IMR-90 (cell line): ENCODE measurements around the gene SPINK14. TPM values are rescaled to one million over a fixed set of nuclear protein-coding genes. Genes with fewer than 3 reads are reported as not detected.

Source experiments
- ATAC-seq: fragments of 200-7000 bp; cut with Tn5 transposase; 2 replicates; pipeline ENCODE4 v1.9.1; 2020; ENCODE audit warnings: low read depth, mild to moderate bottlenecking, moderate library complexity
- BruUV-seq: library from RNA; stranded (reverse); fragments of 400-500 nt; replicated peaks from 2 replicates; lab custom pipeline; 2021; lab: Mats Ljungman, UMichigan
- CTCF ChIA-PET: fragments of 300-600 bp; formaldehyde crosslinking; extraction: SDS; loops from one replicate; lab custom pipeline; 2021; ENCODE audit warnings: antibody characterized with exemption; lab: Yijun Ruan, JAX
- POLR2A ChIA-PET: fragments of 300-600 bp; sonication (Branson Sonifier 250); formaldehyde crosslinking; loops from one replicate; lab custom pipeline; 2022; ENCODE audit warnings: antibody characterized with exemption; ENCODE audit not compliant: unreplicated experiment; lab: Charles Lee
- DNase-seq: peaks from one replicate; pipeline ENCODE4 v3.0.0; 2013
- H2AFZ ChIP-seq: replicated peaks from 2 replicates; pipeline ENCODE3; 2013; ENCODE audit warnings: low read length, mild to moderate bottlenecking; ENCODE audit not compliant: poor library complexity
- H2AK5ac ChIP-seq: 2 replicates; pipeline ENCODE4 v1.6.1; 2013; ENCODE audit warnings: low read depth, low read length, inconsistent platforms
- H2AK9ac ChIP-seq: replicated peaks from 2 replicates; pipeline ENCODE3; 2013; ENCODE audit warnings: mild to moderate bottlenecking, low read depth, low read length, moderate library complexity; ENCODE audit not compliant: poor library complexity
- H2BK120ac ChIP-seq: 2 replicates; pipeline ENCODE4 v1.6.1; 2013; ENCODE audit warnings: low read depth, low read length, inconsistent platforms
- H2BK15ac ChIP-seq: 3 replicates; pipeline ENCODE4 v1.6.1; 2013; ENCODE audit warnings: low read depth, low read length, inconsistent platforms
- H2BK20ac ChIP-seq: 2 replicates; pipeline ENCODE4 v1.6.1; 2013; ENCODE audit warnings: low read depth, mild to moderate bottlenecking, inconsistent platforms, low read length, moderate library complexity
- H2BK5ac ChIP-seq: 2 replicates; pipeline ENCODE4 v1.6.1; 2013; ENCODE audit warnings: mild to moderate bottlenecking, low read depth, low read length, inconsistent platforms; ENCODE audit not compliant: poor library complexity, severe bottlenecking
- H3K14ac ChIP-seq: replicated peaks from 2 replicates; pipeline ENCODE4 v1.6.1; 2013; ENCODE audit warnings: low read depth, low read length, inconsistent platforms
- H3K18ac ChIP-seq: 2 replicates; pipeline ENCODE4 v1.6.1; 2013; ENCODE audit warnings: low read depth, low read length, control low read depth
- H3K23ac ChIP-seq: 2 replicates; pipeline ENCODE4 v1.6.1; 2013; ENCODE audit warnings: low read depth, low read length, inconsistent platforms
- H3K27ac ChIP-seq: 2 replicates; pipeline ENCODE4 v1.5.1; 2013; ENCODE audit warnings: mild to moderate bottlenecking, control low read depth, low read length; ENCODE audit not compliant: insufficient read depth
- H3K27me3 ChIP-seq: 2 replicates; pipeline ENCODE4 v1.6.1; 2013; ENCODE audit warnings: low read length; ENCODE audit not compliant: control insufficient read depth, insufficient read depth
- H3K36me3 ChIP-seq: 2 replicates; pipeline ENCODE4 v1.6.1; 2013; ENCODE audit warnings: low read length, mixed read lengths; ENCODE audit not compliant: control insufficient read depth, insufficient read depth
- H3K4ac ChIP-seq: 2 replicates; pipeline ENCODE4 v1.6.1; 2013; ENCODE audit warnings: low read depth, low read length, inconsistent platforms
- H3K4me1 ChIP-seq: 2 replicates; pipeline ENCODE4 v1.6.1; 2013; ENCODE audit warnings: low read length, mixed read lengths; ENCODE audit not compliant: control insufficient read depth, insufficient read depth
- H3K4me2 ChIP-seq: 2 replicates; pipeline ENCODE4 v1.6.1; 2013; ENCODE audit warnings: low read depth, mild to moderate bottlenecking, control low read depth, low read length, moderate library complexity
- H3K4me3 ChIP-seq: 2 replicates; pipeline ENCODE4 v1.5.1; 2013; ENCODE audit warnings: low read depth, mild to moderate bottlenecking, control low read depth, low read length, moderate library complexity; ENCODE audit not compliant: insufficient read depth
- H3K56ac ChIP-seq: 2 replicates; pipeline ENCODE4 v1.6.1; 2013; ENCODE audit warnings: low read length, inconsistent platforms; ENCODE audit not compliant: insufficient read depth; ENCODE audit errors: extremely low read depth
- H3K79me1 ChIP-seq, 2 experiments: 2 replicates each; pipeline ENCODE4 v1.6.1; 2013; ENCODE audit warnings: low read length in 2 of 2, inconsistent platforms in 1 of 2, low read depth in 1 of 2
- H3K9ac ChIP-seq: 2 replicates; pipeline ENCODE4 v1.6.1; 2013; ENCODE audit warnings: low read depth, low read length, control low read depth
- H3K9me1 ChIP-seq: 2 replicates; pipeline ENCODE4 v1.6.1; 2013; ENCODE audit warnings: low read length, inconsistent platforms; ENCODE audit not compliant: insufficient read depth
- H3K9me3 ChIP-seq: 2 replicates; pipeline ENCODE4 v1.6.1; 2013; ENCODE audit warnings: low read length; ENCODE audit not compliant: control insufficient read depth, insufficient read depth
- H4K20me1 ChIP-seq: 2 replicates; pipeline ENCODE4 v1.6.1; 2013; ENCODE audit warnings: low read length, inconsistent platforms; ENCODE audit not compliant: insufficient read depth
- H4K5ac ChIP-seq: 2 replicates; pipeline ENCODE4 v1.6.1; 2013; ENCODE audit warnings: mild to moderate bottlenecking, low read depth, low read length, control low read depth
- H4K8ac ChIP-seq, 2 experiments: 2 replicates each; pipeline ENCODE4 v1.6.1; 2013; ENCODE audit warnings: low read depth in 2 of 2, low read length in 2 of 2, control low read depth in 1 of 2, inconsistent platforms in 1 of 2
- H4K91ac ChIP-seq: 2 replicates; pipeline ENCODE4 v1.6.1; 2013; ENCODE audit warnings: low read depth, low read length, inconsistent platforms; ENCODE audit not compliant: insufficient read depth
- BHLHE40 ChIP-seq: fragments of 150-350 bp; IDR thresholded peaks from 2 replicates; pipeline ENCODE4 v1.6.1; 2016; ENCODE audit warnings: mild to moderate bottlenecking, low read depth, low read length
- CEBPB ChIP-seq: IDR thresholded peaks from 2 replicates; pipeline ENCODE4 v1.6.1; 2012; ENCODE audit warnings: low read depth, low read length, improper control_type of control experiment
- CHD1 ChIP-seq: IDR thresholded peaks from 2 replicates; pipeline ENCODE4 v1.6.1; 2012; ENCODE audit warnings: low read depth, low read length, improper control_type of control experiment
- FOS ChIP-seq: fragments of 150-350 bp; IDR thresholded peaks from 2 replicates; pipeline ENCODE4 v1.6.1; 2016; ENCODE audit warnings: low read depth, low read length
- MAFK ChIP-seq: IDR thresholded peaks from 2 replicates; pipeline ENCODE4 v1.6.1; 2012; ENCODE audit warnings: low read depth, low read length, improper control_type of control experiment
- MXI1 ChIP-seq: IDR thresholded peaks from 2 replicates; pipeline ENCODE4 v1.6.1; 2012; ENCODE audit warnings: low read depth, mild to moderate bottlenecking, low read length, moderate library complexity, borderline replicate concordance
- NFE2L2 ChIP-seq: fragments of 150-350 bp; IDR thresholded peaks from 2 replicates; pipeline ENCODE4 v1.6.1; 2016; ENCODE audit warnings: low read depth, mild to moderate bottlenecking, low read length
- POLR2A ChIP-seq: IDR thresholded peaks from 2 replicates; pipeline ENCODE4 v1.6.1; 2012; ENCODE audit warnings: mild to moderate bottlenecking, low read depth, low read length
- RAD21 ChIP-seq: IDR thresholded peaks from 2 replicates; pipeline ENCODE4 v1.6.1; 2012; ENCODE audit warnings: low read length, improper control_type of control experiment
- RCOR1 ChIP-seq: IDR thresholded peaks from 2 replicates; pipeline ENCODE4 v1.6.1; 2012; ENCODE audit warnings: mild to moderate bottlenecking, low read length, improper control_type of control experiment; ENCODE audit not compliant: insufficient replicate concordance
- RFX5 ChIP-seq: IDR thresholded peaks from 2 replicates; pipeline ENCODE4 v1.8.0; 2012; ENCODE audit warnings: low read depth, mild to moderate bottlenecking, low read length, moderate library complexity
- SMC3 ChIP-seq: fragments of 150-350 bp; IDR thresholded peaks from 2 replicates; pipeline ENCODE4 v1.6.1; 2016; ENCODE audit warnings: low read depth, mild to moderate bottlenecking, antibody characterized with exemption, low read length, moderate library complexity
- WGBS, 2 experiments: methylation state at CpG; one replicate each; pipeline versions ENCODE4 v1.1.5 to v1.1.7; 2013; ENCODE audit warnings: missing lambda C conversion rate in 2 of 2; ENCODE audit not compliant: insufficient read length in 1 of 2; ENCODE audit errors: extremely low coverage in 2 of 2; 5-methylcytosine and 5-hydroxymethylcytosine counted together
- dilution Hi-C: fragments of 300-500 bp; cut with HindIII; formaldehyde crosslinking; loops from one replicate; pipeline ENCODE4 v1.14.3; 2018; ENCODE audit warnings: low sequenced_read_pairs; ENCODE audit not compliant: unreplicated experiment
- in situ Hi-C: fragments of 300-500 bp; cut with MboI; formaldehyde crosslinking; loops from 3 replicates; pipeline ENCODE4 v1.14.3; 2019; ENCODE audit warnings: low sequenced_read_pairs, inconsistent platforms, mixed read lengths
- intact Hi-C: fragments of 100-400 bp; cut with micrococcal nuclease; formaldehyde crosslinking; loops from 2 replicates; pipeline ENCODE4 v1.10.0; 2022
- polyA plus RNA-seq, 3 experiments: library from polyadenylated mRNA; depleted of rRNA; stranded (reverse); fragments of >200 nt; gene quantifications; 2 replicates each; pipeline ENCODE4 v1.2.3, GENCODE V29; 2012; ENCODE audit warnings: low replicate concordance in 1 of 3
- total RNA-seq: library from RNA; depleted of rRNA; stranded (reverse); fragments of >200 nt; gene quantifications from 2 replicates; pipeline ENCODE4 v1.2.3, GENCODE V29; 2012
- TF ChIP-seq, protein P1 (sequence below): fragments of 150-350 bp; IDR thresholded peaks from 2 replicates; pipeline ENCODE4 v1.6.1; 2017; ENCODE audit warnings: mild to moderate bottlenecking, antibody characterized with exemption, low read length, low read depth
- TF ChIP-seq, protein P2 (sequence below): conservative IDR thresholded peaks from 2 replicates; pipeline ENCODE4 v1.5.1; 2012; ENCODE audit warnings: mild to moderate bottlenecking, low read depth, low read length, improper control_type of control experiment
- TF ChIP-seq, protein P3 (sequence below): fragments of 150-350 bp; IDR thresholded peaks from 2 replicates; pipeline ENCODE4 v1.6.1; 2016; ENCODE audit warnings: low read depth, mild to moderate bottlenecking, low read length, moderate library complexity, borderline replicate concordance

SPINK14 gene
- total and polyA plus RNA-seq, 2 of the 4 experiments (the other 2 are of a cell fraction), result not detected

DNA sequence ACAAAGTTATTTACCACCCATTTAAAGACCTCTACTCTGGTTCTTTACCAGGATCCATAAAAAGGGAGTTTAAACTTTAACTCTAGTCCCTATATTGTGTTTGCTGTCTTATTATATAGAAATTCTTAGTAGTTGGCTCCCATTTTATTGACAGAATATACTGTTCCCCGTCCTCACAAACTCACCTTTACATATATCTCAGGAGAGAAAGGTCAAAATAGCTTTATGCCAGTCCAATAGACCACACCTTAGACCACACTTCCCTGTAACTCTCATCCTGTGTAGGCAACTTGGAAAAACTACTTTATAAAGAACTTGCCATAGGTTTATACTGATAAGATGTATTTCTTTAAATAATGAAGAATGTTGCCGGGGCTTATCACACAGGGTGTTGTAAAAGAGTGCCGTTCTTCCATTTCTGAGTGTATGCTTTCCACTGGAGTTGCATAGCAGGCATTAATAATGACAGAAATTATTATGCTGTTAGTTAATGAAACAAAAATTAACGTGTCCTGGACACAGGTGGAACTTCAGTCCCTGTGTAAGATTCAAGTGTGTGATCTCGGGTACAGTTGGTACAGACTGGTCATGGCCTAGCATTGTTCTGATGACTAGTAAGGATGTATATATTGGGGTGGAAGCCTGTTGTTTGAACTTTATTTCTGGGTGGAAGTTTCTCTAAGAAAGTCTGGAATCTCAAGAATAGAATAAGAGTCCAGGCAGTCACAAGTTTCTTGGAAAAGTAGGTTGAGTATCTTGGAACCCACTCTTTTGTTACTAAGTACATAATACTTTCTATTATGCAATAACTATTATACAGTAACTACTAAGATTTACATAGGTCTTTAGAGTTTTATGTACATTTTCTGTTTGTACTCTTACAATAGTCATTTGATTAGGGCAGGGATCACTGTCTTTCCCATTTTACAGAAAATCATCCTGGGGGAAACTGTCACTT, 33.0 kb upstream of the SPINK14 start:
- H3K27ac ChIP-seq, result no peak overlapping the region
- H4K8ac ChIP-seq, result no peak overlapping the region
- H2BK20ac ChIP-seq, result no peak overlapping the region
- H3K9me3 ChIP-seq, result no peaks in the 10 kb centered on the region
- no peak overlapping the region for H4K91ac ChIP-seq
- no CpG with 5 or more reads among the region's 5 CpGs for WGBS, 2 experiments
- intact Hi-C loops (no loop called here), in situ Hi-C loops (no loop called here), dilution Hi-C loops (no loop called here)
- H2BK15ac ChIP-seq, result no peak overlapping the region
- no peak overlapping the region for H3K4me3 ChIP-seq
- H3K18ac ChIP-seq, result no peak overlapping the region
- no TSS peak for BruUV-seq
- ATAC-seq (no peak), DNase-seq (no peak)
- H2AK9ac ChIP-seq, result no peak overlapping the region
- H3K9me1 ChIP-seq, result no peaks in the 10 kb centered on the region
- H4K20me1 ChIP-seq, result no peaks in the 10 kb centered on the region
- H3K56ac ChIP-seq, result no peak overlapping the region
- CTCF ChIA-PET, result interaction anchor here (0.6 kb wide), 1 partner anchor 183 kb away, joined by 3 read pairs; no protein-coding TSS in a partner anchor
- POLR2A ChIA-PET, result no interaction called here
- H3K4me2 ChIP-seq, result no peak overlapping the region
- no peaks in the 10 kb centered on the region for H3K27me3 ChIP-seq
- H3K4me1 ChIP-seq, result no peaks in the 10 kb centered on the region
- no peak overlapping the region for H3K4ac ChIP-seq
- no peak overlapping the region for H3K14ac ChIP-seq
- no peaks in the 10 kb centered on the region for H3K36me3 ChIP-seq
- no peak overlapping the region for H3K9ac ChIP-seq
- no peak for TF ChIP-seq SMC3
- no peak for TF ChIP-seq CHD1
- no peak for TF ChIP-seq POLR2A
- no peak for TF ChIP-seq CEBPB
- TF ChIP-seq, protein P1, sequence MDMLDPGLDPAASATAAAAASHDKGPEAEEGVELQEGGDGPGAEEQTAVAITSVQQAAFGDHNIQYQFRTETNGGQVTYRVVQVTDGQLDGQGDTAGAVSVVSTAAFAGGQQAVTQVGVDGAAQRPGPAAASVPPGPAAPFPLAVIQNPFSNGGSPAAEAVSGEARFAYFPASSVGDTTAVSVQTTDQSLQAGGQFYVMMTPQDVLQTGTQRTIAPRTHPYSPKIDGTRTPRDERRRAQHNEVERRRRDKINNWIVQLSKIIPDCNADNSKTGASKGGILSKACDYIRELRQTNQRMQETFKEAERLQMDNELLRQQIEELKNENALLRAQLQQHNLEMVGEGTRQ, result no peak
- TF ChIP-seq BHLHE40, result no peak
- no peak for TF ChIP-seq RCOR1
- no peak for TF ChIP-seq FOS
- TF ChIP-seq, protein P2, sequence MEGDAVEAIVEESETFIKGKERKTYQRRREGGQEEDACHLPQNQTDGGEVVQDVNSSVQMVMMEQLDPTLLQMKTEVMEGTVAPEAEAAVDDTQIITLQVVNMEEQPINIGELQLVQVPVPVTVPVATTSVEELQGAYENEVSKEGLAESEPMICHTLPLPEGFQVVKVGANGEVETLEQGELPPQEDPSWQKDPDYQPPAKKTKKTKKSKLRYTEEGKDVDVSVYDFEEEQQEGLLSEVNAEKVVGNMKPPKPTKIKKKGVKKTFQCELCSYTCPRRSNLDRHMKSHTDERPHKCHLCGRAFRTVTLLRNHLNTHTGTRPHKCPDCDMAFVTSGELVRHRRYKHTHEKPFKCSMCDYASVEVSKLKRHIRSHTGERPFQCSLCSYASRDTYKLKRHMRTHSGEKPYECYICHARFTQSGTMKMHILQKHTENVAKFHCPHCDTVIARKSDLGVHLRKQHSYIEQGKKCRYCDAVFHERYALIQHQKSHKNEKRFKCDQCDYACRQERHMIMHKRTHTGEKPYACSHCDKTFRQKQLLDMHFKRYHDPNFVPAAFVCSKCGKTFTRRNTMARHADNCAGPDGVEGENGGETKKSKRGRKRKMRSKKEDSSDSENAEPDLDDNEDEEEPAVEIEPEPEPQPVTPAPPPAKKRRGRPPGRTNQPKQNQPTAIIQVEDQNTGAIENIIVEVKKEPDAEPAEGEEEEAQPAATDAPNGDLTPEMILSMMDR, result no peak
- no peak for TF ChIP-seq RAD21
- TF ChIP-seq MXI1, result no peak
- no peak for TF ChIP-seq RFX5
- TF ChIP-seq, protein P3, sequence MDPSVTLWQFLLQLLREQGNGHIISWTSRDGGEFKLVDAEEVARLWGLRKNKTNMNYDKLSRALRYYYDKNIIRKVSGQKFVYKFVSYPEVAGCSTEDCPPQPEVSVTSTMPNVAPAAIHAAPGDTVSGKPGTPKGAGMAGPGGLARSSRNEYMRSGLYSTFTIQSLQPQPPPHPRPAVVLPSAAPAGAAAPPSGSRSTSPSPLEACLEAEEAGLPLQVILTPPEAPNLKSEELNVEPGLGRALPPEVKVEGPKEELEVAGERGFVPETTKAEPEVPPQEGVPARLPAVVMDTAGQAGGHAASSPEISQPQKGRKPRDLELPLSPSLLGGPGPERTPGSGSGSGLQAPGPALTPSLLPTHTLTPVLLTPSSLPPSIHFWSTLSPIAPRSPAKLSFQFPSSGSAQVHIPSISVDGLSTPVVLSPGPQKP, result no peak
- TF ChIP-seq MAFK, result no peak
- no peak for TF ChIP-seq NFE2L2
- H3K79me1 ChIP-seq, result no peaks in the 10 kb centered on the region
- no peak overlapping the region for H2AK5ac ChIP-seq
- H3K23ac ChIP-seq, result no peak overlapping the region
- no peak overlapping the region for H2AFZ ChIP-seq
- H2BK120ac ChIP-seq, result no peak overlapping the region
- H4K5ac ChIP-seq, result no peak overlapping the region
- H2BK5ac ChIP-seq, result no peak overlapping the region
